HG02852 (cell line): ENCODE measurements around the gene SPTBN5.

Experiments
- ATAC-seq: cut with Tn5 transposase; IDR thresholded peaks from one replicate; pipeline ENCODE4 v1.9.1; 2021; ENCODE audit warnings: mild to moderate bottlenecking, moderate library complexity; ENCODE audit not compliant: unreplicated experiment

Gene SPTBN5

DNA sequence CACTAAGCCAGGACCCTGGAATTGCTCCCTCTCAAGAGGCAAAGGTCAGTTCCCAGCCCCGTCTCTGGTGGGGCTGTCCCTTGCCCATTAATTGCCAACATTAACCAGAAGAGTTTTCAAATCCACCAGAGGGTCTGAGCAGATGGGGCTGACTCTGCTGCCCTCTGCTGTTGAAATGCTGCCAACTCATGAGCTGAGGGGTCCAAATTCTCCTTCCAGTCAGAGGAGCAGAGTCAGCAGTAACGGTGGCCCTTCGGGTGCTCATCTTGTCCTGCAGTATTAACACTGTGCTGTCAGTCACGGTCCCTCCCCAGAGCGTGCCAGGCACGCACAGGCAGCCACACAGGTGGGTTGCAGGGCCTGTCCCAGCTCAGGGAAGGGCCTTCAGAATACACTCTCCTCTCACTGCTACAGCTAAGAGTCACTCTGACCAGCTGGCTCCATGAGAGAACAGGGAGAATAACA lies 10.7 kb upstream of the SPTBN5 start:
- ATAC-seq, result no peak

DNA sequence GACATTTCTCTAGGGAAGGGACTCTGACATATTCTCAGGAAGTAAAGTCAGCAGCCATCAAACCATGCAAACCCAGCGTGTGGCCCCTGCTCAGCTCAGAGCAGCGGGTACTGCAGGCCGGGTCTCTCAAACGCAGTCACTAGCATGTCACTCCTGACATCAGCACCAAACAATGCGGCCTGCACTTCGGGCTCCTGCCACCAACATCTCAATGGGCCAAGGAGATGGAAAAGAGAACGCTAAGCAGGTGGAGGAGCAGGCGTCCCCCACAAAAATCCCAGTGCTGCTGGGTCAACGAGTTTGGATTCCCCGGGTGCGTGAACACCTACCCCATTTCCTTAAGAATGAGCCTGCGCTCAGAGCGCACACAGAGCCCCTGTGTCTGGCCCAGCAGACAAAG lies 9.9 kb upstream of the SPTBN5 start:
- ATAC-seq, result no peak

DNA sequence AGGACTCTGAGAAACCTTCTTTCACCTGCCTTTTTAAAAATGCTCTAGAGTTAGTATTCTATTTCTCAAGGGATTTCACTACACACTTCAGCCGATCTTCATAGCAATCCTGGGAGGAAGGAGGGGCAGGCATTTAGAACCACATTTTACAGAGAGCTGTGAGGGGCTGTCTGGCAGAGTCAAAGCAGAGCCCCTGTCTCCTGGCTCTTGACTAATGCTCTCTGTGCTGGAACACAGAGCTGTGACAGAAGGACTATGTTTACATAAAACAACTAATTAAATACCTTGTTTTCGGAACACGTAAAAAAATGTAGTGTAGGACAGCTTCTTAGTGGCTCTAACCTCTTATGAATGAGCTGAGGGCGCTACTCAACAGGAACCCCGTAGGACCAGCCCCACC lies 7.6 kb upstream of the SPTBN5 start:
- ATAC-seq, result no peak

DNA sequence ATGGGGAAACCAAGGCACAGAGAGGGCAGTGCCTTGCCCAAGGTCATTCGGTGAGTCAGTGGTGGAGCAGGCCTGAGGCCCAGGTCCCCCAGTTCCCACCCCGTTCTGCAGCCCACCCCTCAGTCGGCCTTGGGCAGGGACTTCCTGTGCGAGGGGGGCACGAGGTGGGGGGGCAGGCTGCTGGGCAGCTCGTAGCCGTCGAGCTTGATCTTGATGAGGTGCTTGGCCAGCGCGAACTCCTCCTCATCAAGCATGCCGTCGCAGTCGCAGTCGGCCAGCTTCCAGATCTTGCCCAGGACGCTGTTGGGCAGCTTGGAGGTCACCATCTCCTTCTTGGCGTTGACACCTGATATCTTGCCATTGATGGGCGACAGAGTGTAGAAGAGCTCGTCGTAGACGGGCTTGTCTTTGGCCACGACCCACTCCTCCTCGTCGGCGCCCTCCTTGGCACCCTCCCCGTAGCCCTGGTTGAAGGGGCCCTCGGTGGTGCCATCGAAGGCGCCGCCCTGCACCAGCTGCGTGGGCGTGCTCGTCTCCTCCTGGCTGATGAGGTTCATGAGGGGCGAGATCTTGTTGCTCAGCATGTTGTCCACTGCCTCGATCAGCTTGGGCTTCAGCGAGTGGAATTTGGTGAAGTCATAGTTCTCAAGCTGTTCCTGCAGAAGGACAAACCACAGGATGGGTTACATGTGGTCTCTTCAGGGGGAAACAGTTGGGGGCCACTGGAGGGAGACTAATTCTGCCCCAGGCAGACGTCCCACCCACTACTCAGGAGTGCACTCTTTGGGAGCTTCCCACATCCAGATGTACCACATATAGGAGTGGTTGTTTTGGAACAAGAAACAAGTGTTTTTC lies 6.9 kb upstream of the SPTBN5 start:
- no peak for ATAC-seq

DNA sequence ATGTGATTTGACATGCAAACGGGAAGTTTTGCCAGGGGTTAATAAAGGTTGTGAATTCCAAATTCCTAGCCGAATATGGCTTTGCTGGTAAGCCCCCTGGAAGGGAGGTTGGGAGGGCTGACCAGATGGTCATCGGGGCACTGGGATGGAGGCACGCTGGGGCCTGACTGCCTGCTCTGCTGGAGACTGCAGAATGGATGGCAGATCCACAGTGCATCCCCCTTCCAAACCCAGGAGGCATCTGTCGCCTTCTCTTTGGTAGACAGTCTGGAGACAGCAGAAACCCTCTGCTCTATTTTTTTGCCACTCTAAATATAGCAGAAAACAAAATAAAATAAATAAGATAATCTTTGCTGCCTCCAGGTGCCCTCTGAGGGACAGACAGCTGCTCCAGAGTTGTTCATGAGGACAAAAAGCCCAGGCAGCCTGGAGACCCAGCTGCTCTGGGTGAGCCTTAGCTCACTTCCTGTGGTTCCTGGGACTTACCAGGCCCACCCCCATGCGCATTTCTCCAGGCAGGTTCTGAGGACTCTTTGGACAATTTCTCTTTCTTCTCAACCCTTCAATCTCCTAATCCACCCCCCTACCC lies 6.1 kb upstream of the SPTBN5 start:
- ATAC-seq, result no peak

DNA sequence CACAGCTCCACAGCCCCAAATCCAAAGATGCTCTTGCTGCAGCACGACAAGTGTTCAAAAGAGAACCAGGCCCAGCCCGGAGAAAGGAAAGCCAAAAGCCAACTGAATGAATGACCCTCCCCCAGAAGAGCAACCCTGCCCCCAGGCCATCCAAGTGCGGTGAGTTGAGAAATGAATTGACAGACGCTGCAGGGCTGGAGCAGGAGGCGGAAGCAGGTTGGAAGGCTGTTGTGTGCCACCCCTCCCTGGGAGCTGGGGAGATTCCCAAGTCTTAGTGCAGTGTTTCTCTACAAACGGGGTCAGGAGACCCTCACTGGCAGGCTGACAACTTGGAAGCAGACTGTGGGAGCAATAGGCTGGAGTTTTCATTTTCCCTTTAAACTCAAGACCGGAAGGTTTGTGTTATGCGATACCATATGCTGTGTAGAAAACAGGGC lies 3.5 kb upstream of the SPTBN5 start:
- no peak for ATAC-seq

DNA sequence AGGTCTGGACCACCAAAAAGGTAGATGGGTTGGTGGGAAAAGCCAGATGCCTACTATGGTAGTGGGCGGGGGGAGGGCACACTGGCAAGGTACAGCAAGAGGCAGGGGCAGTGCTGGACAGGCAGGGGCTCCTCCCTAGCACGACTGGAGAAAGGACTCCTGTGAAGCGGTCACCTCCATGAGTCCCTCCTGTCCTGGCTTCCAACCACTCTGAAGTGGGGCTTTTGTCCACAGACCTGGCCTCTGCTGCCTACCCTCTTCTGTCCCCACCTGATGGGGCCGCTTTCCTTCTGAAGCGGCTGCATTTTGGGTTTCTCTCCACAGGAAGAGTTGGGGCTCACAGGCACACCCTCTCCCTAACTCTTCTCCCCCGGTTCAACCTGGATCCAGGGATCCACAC lies 2.7 kb upstream of the SPTBN5 start:
- ATAC-seq, result no peak

DNA sequence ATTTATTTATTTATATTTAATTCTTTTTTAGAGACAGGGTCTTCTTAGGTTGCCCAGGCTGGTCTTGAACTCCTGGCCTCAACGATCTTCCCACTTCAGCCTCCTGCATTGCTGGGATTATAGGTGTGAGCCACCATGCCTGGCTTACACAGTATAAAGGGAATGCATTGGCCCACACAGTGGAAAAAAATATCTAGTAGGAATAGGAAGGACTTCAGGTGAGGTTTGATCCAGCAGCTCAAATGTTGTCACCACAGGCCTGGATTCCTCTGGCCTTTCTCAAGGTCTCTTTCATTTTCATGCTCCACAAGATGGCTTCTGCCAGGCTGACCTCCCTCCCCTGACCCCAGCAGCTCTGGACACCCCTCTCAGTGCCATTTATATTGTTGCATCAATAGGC lies 2.1 kb upstream of the SPTBN5 start:
- ATAC-seq, result no peak

DNA sequence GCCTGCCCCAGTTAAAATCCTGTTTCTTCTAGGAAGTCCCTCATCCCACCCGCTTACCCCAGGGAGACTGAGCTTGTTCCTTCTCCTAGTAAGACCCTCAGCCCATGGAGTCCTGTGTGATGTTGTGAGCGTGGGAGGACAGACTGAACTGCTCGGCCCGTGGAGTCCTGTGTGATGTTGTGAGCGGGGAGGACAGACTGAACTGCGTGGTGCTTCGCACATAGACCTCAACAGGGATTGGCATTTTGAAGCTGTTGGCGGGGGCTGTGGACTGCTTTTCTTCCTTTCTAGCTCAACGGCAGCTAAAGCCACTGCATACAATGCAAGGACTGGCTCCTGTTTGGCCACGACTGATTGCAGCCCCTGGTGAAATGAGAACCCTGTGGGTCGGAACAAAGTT lies 1.6 kb upstream of the SPTBN5 start:
- ATAC-seq, result no peak

DNA sequence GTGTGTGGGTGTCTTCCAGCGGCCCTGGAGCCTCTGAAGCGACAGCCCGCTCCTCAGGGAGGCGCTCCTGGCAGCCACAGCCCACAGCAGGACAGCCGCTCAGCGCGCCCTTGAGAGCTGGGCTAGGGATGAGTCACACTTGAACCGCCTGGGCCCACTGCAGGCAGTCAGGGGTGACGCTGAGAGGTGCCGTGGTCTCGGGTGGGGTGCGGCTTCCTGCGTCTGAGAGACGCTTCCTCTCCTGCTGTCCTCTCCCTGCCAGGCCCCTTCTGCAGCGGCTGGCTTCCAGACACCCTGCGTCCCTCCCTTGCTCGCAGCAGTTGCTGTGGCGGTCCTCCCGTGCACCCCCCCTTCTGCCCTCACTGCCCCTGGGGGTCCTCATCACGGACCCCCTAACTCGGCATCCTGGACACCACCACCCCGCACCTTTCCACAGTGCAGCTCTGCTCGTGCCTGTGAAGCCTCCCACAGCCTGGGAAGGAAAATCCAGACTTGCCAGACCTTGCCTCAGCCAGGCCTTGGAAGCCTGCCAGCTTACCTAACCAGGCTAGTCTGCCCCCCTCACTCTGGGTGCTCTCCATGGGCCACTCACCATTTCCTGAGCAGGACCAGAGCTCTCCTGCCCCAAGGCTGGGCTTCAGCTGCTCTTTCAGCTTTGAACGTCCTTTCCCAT lies 1.1 kb upstream of the SPTBN5 start:
- peak; percentile 96 for ATAC-seq

DNA sequence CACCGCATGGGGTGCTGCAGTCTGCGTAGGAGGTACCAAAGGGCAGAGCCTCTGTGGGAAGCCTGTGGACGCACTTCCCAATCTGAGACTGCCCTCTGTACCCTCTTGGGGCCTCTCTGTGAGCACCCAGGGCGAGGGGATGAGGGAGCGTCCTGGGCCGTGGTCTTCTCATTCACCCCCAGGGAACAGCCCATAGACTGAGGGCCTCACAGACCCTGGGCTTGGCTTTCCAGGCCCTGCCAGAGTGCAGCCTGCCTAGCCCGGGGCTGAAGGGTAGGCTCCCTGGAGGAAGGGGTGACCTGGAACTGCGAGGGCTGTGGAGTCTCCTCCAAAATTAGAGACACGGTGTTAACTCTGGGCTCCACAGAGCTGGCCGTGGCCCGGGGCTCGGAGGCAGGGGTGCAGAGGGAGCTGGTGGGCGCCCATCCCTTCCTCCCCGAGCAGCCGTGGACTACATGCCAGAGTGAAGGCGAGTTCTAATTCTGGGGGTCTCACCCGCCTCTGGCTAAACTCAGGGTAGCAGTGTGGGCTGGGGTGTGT lies 468 bp upstream of the SPTBN5 start:
- no peak for ATAC-seq

DNA sequence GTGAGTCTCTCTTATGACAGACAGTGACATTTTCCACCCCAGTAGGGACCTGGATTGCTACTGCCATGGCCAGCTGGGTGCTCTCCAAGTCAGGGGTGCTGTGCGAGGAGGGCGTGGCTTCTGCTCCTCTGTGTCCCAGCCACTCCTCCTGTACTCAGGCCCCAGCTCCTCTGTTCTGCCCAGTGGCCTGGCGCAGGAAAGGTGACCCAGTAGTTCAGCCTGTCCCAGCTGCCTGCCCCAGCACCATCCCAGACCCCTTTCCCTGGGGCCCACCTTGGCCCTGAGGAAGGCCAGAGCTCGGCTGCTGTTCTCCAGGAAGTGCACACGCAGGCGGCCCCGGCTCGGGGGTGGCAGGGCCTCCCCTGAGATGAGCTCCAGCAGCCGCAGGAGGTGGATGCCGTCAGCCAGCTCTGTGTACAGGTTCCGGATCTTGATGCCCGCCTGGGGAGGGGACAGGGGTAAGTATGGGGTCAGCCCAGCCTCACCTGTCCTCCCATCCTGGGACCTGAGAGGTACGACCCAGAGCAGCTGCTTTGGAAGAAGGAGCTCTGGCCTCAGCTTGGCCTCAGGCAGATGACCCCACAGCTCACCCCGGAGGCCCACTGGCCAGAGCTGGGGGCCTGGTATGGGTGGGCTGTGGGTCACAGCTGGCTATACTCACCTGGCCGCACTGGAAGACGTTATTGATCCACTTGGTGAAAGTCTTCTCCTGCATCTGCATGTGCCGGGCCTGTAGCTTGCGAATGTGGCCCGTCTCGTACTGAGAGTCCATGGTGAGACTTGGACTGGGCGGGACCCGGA lies 1.0 kb downstream of the SPTBN5 start:
- no peak for ATAC-seq

DNA sequence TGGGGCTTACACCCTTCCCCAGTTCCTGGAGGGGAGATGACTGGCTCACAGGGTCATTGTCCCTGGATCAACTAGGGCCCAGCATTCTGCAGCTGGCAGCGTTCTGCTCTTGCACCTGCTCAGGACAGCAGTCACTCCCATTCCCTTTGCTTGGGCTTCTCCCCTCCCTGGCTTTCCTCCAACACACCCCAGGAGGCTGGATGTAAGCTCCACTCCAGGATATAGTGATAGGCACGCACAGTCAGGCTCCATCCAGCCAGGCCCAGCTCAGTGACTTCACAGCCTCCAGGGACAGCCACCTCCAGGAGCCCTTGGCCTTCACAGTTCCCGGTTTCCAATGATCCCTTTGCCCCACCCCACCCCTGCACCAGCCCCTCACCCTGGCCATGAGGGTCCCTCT lies 1.9 kb downstream of the SPTBN5 start:
- no peak for ATAC-seq

DNA sequence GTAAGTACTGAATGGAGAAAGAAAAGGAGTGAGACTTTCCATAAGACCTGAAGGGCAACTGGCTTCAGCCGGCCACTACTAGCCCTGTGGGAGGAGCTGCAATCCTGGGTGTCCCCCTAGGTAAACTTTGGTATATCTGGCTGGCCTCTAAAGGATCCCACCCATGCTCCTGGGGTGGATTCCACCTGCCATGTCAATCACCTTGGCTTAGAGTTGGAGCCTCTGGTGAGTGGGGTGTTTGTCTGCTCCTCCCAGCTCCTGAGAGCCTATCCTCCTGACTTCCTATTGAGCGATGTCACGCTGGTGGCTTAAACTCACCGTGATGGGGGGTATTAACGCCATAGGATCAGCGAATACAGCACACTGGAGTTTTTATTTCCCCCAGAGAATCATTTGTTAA lies 2.6 kb downstream of the SPTBN5 start:
- no peak for ATAC-seq

DNA sequence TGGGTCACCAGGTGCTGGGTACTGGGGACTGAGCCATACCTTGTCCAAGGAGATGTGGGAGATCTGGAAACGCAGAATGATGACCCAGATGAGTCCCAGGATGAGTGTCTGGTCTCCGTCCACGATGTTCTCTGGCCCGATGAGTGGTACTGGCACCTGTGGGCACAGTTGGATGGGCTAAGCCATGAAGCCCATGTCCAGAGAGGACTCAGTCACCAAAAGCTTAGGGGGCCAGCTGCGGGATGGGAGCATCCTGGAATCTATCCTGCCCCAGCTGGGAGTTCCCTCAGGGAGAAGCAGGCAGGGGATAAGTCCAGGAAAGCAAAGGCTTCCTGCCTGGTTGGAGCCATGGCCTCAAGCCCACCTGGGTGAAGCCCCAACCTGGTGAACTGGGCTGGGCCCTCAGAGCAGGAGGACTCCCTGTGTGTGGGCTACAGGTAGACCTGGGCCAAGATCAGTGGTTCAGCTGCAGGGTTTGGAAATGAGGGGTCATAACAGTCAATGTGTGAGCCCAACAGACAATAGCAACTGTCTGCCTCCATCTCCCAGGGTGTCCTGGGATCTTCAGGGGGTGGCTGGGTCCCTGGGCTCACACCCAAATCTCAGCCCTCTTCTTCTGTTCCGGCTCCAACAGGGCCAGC lies 3.7 kb downstream of the SPTBN5 start:
- ATAC-seq, result no peak

DNA sequence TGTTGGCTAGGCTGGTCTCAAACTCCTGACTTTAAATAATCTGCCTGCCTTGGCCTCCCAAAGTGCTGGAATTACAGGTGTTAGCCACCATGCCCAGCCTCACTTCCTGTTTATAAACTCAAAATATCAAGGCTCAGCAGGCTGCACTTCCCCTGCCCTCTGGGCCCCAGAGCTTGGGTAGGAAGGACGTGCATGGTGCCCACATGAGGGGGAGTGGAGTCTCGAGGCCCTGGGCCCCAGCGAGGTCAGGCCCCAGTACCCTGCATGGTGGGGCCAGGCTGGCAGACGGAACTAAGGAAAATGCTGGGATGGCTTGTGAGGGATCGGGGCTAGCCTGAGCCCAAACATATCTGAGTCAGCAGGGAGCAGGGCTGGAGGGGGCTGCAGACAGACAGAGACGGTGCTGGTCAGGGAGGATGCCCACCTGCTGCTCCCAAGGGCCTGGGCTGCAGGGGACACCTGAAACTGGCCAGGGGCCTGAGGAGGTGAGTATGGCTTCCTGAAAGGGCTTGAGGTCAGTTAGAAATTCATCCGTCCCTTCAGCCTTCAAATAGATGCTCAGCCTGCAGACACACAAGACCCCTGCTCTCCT lies 5.1 kb downstream of the SPTBN5 start:
- ATAC-seq, result no peak

DNA sequence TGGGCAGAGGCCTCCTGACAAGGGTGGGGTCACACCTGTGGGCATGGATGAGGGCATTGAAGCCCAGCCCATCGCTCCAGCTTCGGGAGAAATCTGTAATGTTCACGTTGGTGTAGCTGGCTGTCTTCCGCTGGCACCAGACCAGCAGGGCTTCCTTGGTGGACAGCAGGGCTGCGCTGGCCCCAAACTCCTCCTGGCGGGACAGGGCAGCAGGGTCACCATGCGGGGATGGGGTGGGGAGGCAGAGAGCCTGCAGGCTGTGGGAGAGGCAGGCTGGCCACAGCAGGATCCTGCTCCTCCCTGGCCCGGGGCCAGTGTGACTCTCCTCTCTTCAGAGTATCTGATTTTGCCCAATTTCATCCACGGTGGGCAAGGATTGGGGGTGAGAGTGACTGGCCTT lies 6.0 kb downstream of the SPTBN5 start:
- ATAC-seq, result no peak

DNA sequence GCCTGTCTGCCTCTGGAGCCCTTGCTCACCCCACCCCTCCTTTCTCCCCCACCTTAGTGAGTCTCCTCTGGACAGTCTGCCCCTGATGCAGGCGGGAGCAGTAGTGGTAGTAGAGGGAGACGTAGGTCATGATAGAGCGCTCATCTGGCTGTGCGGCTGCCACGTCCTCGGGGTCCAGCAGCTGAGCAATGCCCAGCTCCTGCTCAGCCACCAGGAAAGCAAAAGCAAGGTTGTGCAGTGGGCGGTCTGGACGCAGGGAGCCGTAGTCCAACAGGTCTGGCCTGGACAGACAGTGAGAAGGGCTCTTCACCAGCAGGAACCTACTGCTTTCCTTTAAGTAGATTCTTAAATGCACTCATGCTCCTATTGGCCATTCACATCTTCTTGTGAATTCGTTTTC lies 6.7 kb downstream of the SPTBN5 start:
- ATAC-seq, result no peak

DNA sequence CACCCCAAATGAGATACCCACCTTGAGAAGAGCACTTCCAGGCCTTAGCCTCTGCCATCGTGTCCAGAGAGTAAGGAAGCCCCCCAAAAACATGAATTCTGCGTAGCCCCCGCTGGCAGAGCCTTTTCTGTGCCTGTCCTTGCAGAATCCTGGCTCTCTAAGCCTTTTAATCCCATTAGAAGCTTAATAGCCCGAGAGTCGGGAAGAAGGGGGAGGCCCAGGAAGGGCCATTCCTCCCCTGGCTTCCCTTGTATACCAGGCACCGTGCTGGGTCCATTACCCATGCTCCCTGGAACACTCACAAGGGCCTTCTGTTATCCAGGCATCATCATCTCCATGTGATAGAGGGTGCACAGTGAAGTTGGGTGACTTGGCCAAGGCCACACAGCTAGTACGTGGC lies 7.1 kb downstream of the SPTBN5 start:
- no peak for ATAC-seq

DNA sequence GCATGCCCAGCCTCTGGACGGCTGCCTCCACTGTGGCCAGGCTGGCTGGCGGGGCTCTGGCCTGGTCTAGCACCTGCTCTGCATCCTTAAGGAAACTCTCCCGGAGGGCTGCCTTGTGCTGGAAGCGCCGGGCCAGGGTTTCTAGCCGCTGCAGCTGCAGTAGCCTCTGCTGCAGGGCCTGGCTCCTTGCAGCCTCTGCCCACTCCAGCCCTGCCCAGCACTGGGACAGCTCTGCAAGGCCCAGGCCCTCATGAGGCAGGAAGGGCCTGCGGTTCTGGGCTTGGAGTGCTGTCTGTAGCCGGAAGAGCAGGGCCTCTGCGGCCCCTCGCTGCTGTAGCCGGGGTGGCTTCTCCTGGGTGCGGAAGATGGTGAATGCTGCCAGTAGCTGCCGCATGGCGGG lies 8.0 kb downstream of the SPTBN5 start:
- no peak for ATAC-seq
